ENCODE data around the gene SLC30A2.

SLC30A2 gene

GRCh38 chr1:25994402-25995150, 51.3 kb downstream of the SLC30A2 start:
- DNase-seq, result no peak

GRCh38 chr1:25993197-25993951, 52.5 kb downstream of the SLC30A2 start:
- DNase-seq, result peak; percentile 41

GRCh38 chr1:25992689-25993171, 53.2 kb downstream of the SLC30A2 start:
- no peak for DNase-seq

GRCh38 chr1:25991937-25992688, 53.8 kb downstream of the SLC30A2 start:
- no peak for DNase-seq

- no peak for DNase-seq
Measured at GRCh38 chr1:25990702-25991395, 55.1 kb downstream of the SLC30A2 start.

GRCh38 chr1:25990251-25990650, 55.7 kb downstream of the SLC30A2 start:
- no peak for DNase-seq

GRCh38 chr1:25989440-25990234, 56.3 kb downstream of the SLC30A2 start:
- no peak for DNase-seq

GRCh38 chr1:25987951-25988350, 58.0 kb downstream of the SLC30A2 start:
- no peak for DNase-seq
